Measurements from ENCODE around the gene ZNF280A. TPM values are rescaled to one million over a fixed set of nuclear protein-coding genes. Genes with fewer than 3 reads are reported as not detected.

ZNF280A gene
- total RNA-seq, 1 experiment from 2014 or later = not detected

GRCh38 chr22:22550789-22551434 is 30.8 kb upstream of the ZNF280A start:
- Histone ChIP-seq H3K27ac (ENCODE audit: low read length) (no peak overlapping the region), H3K4me2 (ENCODE audit: low read length) (no peak overlapping the region), H3K9ac (ENCODE audit: low read length) (no peak overlapping the region), H3K4me1 (ENCODE audit: insufficient read depth, low read length) (no peaks in the 10 kb centered on the region), H3K79me2 (ENCODE audit: low read length) (no peaks in the 10 kb centered on the region), H3K9me2 (replicated peaks; ENCODE audit: low read length) (no peaks in the 10 kb centered on the region), H3K27me3 (ENCODE audit: low read length) (no peaks in the 10 kb centered on the region), H2AFZ (ENCODE audit: low read length) (no peak overlapping the region), H3K9me3 (ENCODE audit: low read length) (no peaks in the 10 kb centered on the region), H3F3A (ENCODE audit: low read length, unreplicated experiment) (no peaks in the 10 kb centered on the region), H3K36me3 (ENCODE audit: low read depth, low read length) (no peaks in the 10 kb centered on the region), H3K4me3 (ENCODE audit: low read length) (no peak overlapping the region), H4K20me1 (ENCODE audit: low read length) (no peaks in the 10 kb centered on the region)
- CTCF ChIA-PET = no interaction called here
- ATAC-seq = no peak
- TF ChIP-seq CTCF (conservative IDR thresholded peaks at IDR 0.05; ENCODE audit: low read depth, low read length) = no peak
- no peak for TF ChIP-seq EZH2 (IDR thresholded peaks at IDR 0.05; ENCODE audit: low read length, unreplicated experiment)
- no peak for TF ChIP-seq EZH2phosphoT487 (IDR thresholded peaks at IDR 0.05; ENCODE audit: borderline replicate concordance, low read length)
- intact Hi-C loops (cut with micrococcal nuclease) = no loop called here
- no peak for DNase-seq
- POLR2A ChIA-PET (ENCODE audit: unreplicated experiment) = no interaction called here
- BruUV-seq (replicated peaks) = no TSS peak

GRCh38 chr22:22548910-22549309 is 28.8 kb upstream of the ZNF280A start:
- DNase-seq (no peak), ATAC-seq (no peak)
- H2AFZ ChIP-seq (ENCODE audit: low read length) = no peak overlapping the region
- H3K9me3 ChIP-seq (ENCODE audit: low read length) = no peaks in the 10 kb centered on the region
- H3K9me2 ChIP-seq (replicated peaks; ENCODE audit: low read length) = no peaks in the 10 kb centered on the region
- intact Hi-C loops (cut with micrococcal nuclease) = no loop called here
- no peak overlapping the region for H3K4me2 ChIP-seq (ENCODE audit: low read length)
- H3K4me1 ChIP-seq (ENCODE audit: insufficient read depth, low read length) = no peaks in the 10 kb centered on the region
- H3K79me2 ChIP-seq (ENCODE audit: low read length) = no peaks in the 10 kb centered on the region
- H3K36me3 ChIP-seq (ENCODE audit: low read depth, low read length) = no peaks in the 10 kb centered on the region
- no peak for TF ChIP-seq EZH2 (IDR thresholded peaks at IDR 0.05; ENCODE audit: low read length, unreplicated experiment)
- TF ChIP-seq CTCF (conservative IDR thresholded peaks at IDR 0.05; ENCODE audit: low read depth, low read length) = no peak
- TF ChIP-seq EZH2phosphoT487 (IDR thresholded peaks at IDR 0.05; ENCODE audit: borderline replicate concordance, low read length) = no peak
- BruUV-seq (replicated peaks) = no TSS peak
- H3K27me3 ChIP-seq (ENCODE audit: low read length) = no peaks in the 10 kb centered on the region
- no peak overlapping the region for H3K27ac ChIP-seq (ENCODE audit: low read length)
- H3K9ac ChIP-seq (ENCODE audit: low read length) = no peak overlapping the region
- ChIA-PET POLR2A (ENCODE audit: unreplicated experiment) (no interaction called here), CTCF (interaction anchor here (0.7 kb wide), 1 partner anchor 68 kb away, joined by 3 read pairs; no protein-coding TSS in a partner anchor)
- H3K4me3 ChIP-seq (ENCODE audit: low read length) = no peak overlapping the region
- H3F3A ChIP-seq (ENCODE audit: low read length, unreplicated experiment) = no peaks in the 10 kb centered on the region
- no peaks in the 10 kb centered on the region for H4K20me1 ChIP-seq (ENCODE audit: low read length)

GRCh38 chr22:22548317-22548716 is 28.2 kb upstream of the ZNF280A start:
- DNase-seq (no peak), ATAC-seq (no peak)
- H3K4me3 ChIP-seq (ENCODE audit: low read length) = no peak overlapping the region
- H2AFZ ChIP-seq (ENCODE audit: low read length) = no peak overlapping the region
- no peak for TF ChIP-seq EZH2 (IDR thresholded peaks at IDR 0.05; ENCODE audit: low read length, unreplicated experiment)
- no peak for TF ChIP-seq CTCF (conservative IDR thresholded peaks at IDR 0.05; ENCODE audit: low read depth, low read length)
- TF ChIP-seq EZH2phosphoT487 (IDR thresholded peaks at IDR 0.05; ENCODE audit: borderline replicate concordance, low read length) = no peak
- H3K27me3 ChIP-seq (ENCODE audit: low read length) = no peaks in the 10 kb centered on the region
- H4K20me1 ChIP-seq (ENCODE audit: low read length) = no peaks in the 10 kb centered on the region
- no peaks in the 10 kb centered on the region for H3K36me3 ChIP-seq (ENCODE audit: low read depth, low read length)
- no peaks in the 10 kb centered on the region for H3K9me3 ChIP-seq (ENCODE audit: low read length)
- ChIA-PET CTCF (no interaction called here), POLR2A (ENCODE audit: unreplicated experiment) (no interaction called here)
- intact Hi-C loops (cut with micrococcal nuclease) = no loop called here
- no peaks in the 10 kb centered on the region for H3K4me1 ChIP-seq (ENCODE audit: insufficient read depth, low read length)
- no TSS peak for BruUV-seq (replicated peaks)
- H3K4me2 ChIP-seq (ENCODE audit: low read length) = no peak overlapping the region
- H3K79me2 ChIP-seq (ENCODE audit: low read length) = no peaks in the 10 kb centered on the region
- H3K9ac ChIP-seq (ENCODE audit: low read length) = no peak overlapping the region
- H3F3A ChIP-seq (ENCODE audit: low read length, unreplicated experiment) = no peaks in the 10 kb centered on the region
- H3K9me2 ChIP-seq (replicated peaks; ENCODE audit: low read length) = no peaks in the 10 kb centered on the region
- H3K27ac ChIP-seq (ENCODE audit: low read length) = no peak overlapping the region

Measured in PC-3 (cell line).